ENCODE data around the gene GKN1. TPM values are rescaled to one million over a fixed set of nuclear protein-coding genes. Genes with fewer than 3 reads are reported as not detected.

Gene GKN1
- total and polyA plus RNA-seq, 2 of the 8 experiments (the other 6 are each of a cell fraction or from before 2014, with no cell fraction given), result not detected

DNA sequence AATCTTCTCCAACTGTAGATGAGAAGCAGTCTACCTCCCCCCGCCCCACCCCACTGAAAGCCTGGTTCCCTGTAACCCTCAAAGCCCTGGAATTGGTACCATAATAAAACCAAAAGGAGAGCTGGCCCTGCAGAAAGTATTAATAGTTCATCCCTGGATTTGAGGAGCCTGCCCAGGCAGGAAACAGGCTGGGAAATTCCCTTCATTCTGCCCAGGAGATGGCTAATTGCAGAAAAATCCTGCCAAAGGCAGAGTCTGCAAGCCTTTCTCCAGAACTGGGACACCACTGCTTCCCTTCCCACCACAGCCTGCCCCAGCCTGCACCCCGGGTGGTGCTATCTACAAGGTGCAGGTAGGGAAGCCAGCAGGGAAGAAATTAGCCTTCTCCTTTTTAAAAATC, 38.0 kb upstream of the GKN1 start:
- Histone ChIP-seq H2AK5ac (ENCODE audit: low read depth, low read length) (no peak overlapping the region), H3K27me3 (replicated peaks in 1 of 4; ENCODE audit: control insufficient read depth in 3 of 4, extremely low read depth in 1 of 4, insufficient read depth in 3 of 4, low read length in 3 of 4) (no peaks in the 10 kb centered on the region), H3K9ac (replicated peaks in 1 of 4; ENCODE audit: extremely low read depth in 1 of 4, low read depth in 3 of 4, low read length in 3 of 4) (no peak overlapping the region), H3K56ac (replicated peaks; ENCODE audit: insufficient read length, low read depth, low read length) (no peak overlapping the region), H3K23me2 (ENCODE audit: low read depth, low read length) (no peaks in the 10 kb centered on the region), H4K5ac (ENCODE audit: insufficient read length, low read depth, low read length) (no peak overlapping the region), H3K4me1 (replicated peaks in 1 of 4; ENCODE audit: control insufficient read depth in 3 of 4, insufficient read depth in 4 of 4, low read length in 3 of 4) (no peaks in the 10 kb centered on the region), H3K79me1 (ENCODE audit: low read depth, low read length) (no peaks in the 10 kb centered on the region), H3K14ac (ENCODE audit: insufficient read length) (no peak overlapping the region), H2BK20ac (ENCODE audit: low read length) (no peak overlapping the region), H2AFZ (ENCODE audit: low read length) (no peak overlapping the region), H3K18ac (ENCODE audit: extremely low read depth, low read length) (no peak overlapping the region), H4K91ac (replicated peaks; ENCODE audit: insufficient read length, low read length) (no peak overlapping the region), H3K36me3 (ENCODE audit: control insufficient read depth in 2 of 4, insufficient read depth in 4 of 4, low read length in 3 of 4) (no peaks in the 10 kb centered on the region), H2BK120ac (replicated peaks; ENCODE audit: low read depth, low read length) (no peak overlapping the region), H4K20me1 (replicated peaks in 1 of 2; ENCODE audit: control insufficient read depth in 1 of 2, insufficient read depth in 2 of 2, low read length in 2 of 2) (no peaks in the 10 kb centered on the region), H3K9me3 (ENCODE audit: insufficient read depth in 2 of 2, low read depth in 1 of 2, low read length in 1 of 2) (no peaks in the 10 kb centered on the region; a peak in 1 of 4 replicates), H2BK15ac (ENCODE audit: low read length) (no peak overlapping the region), H3K79me2 (ENCODE audit: control insufficient read depth in 1 of 2, insufficient read depth in 2 of 2, low read length in 2 of 2) (no peaks in the 10 kb centered on the region), H2BK5ac (ENCODE audit: low read depth, low read length) (no peak overlapping the region), H3K27ac (ENCODE audit: low read depth, low read length) (no peak overlapping the region), H3K4me3 (ENCODE audit: extremely low read depth in 1 of 4, insufficient read depth in 2 of 4, low read depth in 3 of 4, low read length in 4 of 4) (no peak overlapping the region), H4K8ac (ENCODE audit: extremely low read depth, insufficient read depth, low read length) (no peak overlapping the region), H3K23ac (ENCODE audit: insufficient read length) (no peak overlapping the region), H2BK12ac (ENCODE audit: low read depth, low read length) (no peak overlapping the region), H3K4me2 (ENCODE audit: insufficient read depth in 1 of 2, low read depth in 2 of 2, low read length in 2 of 2) (no peak overlapping the region), H3K4ac (replicated peaks; ENCODE audit: insufficient read length, low read depth, low read length) (no peak overlapping the region)
- ChIA-PET POLR2A (ENCODE audit: partially characterized antibody) (no interaction called here), CTCF (ENCODE audit: partially characterized antibody) (interaction anchor here (0.6 to 1.5 kb wide), 3 partner anchors 10 to 473 kb away, joined by 3 to 9 read pairs (median 3); no protein-coding TSS in a partner anchor)
- FAIRE-seq, result no peak
- 86% methylated on average over 2 of the region's 2 CpGs; no CpG with 5 or more reads in 1 of the 2 experiments for WGBS, 2 experiments (ENCODE audit: extremely low coverage in 1 of 2, insufficient coverage in 1 of 2, insufficient read length in 1 of 2, insufficient replicate concordance in 2 of 2, low coverage in 1 of 2, low lambda C conversion rate in 2 of 2, missing lambda C conversion rate in 1 of 2)
- no peak for DNase-seq (ENCODE audit: low read depth in 1 of 2, low spot score in 2 of 2)
- no peak for TF ChIP-seq ZNF274 (IDR thresholded peaks at IDR 0.05; ENCODE audit: borderline replicate concordance, extremely low read depth, low read length)
- TF ChIP-seq SIRT6 (IDR thresholded peaks at IDR 0.05; ENCODE audit: low read length), result no peak
- TF ChIP-seq CTBP2 (IDR thresholded peaks at IDR 0.05; ENCODE audit: borderline replicate concordance, insufficient read depth, insufficient read length, low read length), result no peak
- TF ChIP-seq, protein P1, sequence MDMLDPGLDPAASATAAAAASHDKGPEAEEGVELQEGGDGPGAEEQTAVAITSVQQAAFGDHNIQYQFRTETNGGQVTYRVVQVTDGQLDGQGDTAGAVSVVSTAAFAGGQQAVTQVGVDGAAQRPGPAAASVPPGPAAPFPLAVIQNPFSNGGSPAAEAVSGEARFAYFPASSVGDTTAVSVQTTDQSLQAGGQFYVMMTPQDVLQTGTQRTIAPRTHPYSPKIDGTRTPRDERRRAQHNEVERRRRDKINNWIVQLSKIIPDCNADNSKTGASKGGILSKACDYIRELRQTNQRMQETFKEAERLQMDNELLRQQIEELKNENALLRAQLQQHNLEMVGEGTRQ (IDR thresholded peaks at IDR 0.05; ENCODE audit: low read length), result no peak
- TF ChIP-seq BCL11A (IDR thresholded peaks at IDR 0.05; ENCODE audit: low read depth in 2 of 2, low read length in 2 of 2), result no peak
- no peak for TF ChIP-seq RAD21 (IDR thresholded peaks at IDR 0.05 in 1 of 2, conservative IDR thresholded peaks at IDR 0.05 in 1 of 2; ENCODE audit: low read depth in 2 of 2, low read length in 2 of 2)
- TF ChIP-seq EGR1 (IDR thresholded peaks at IDR 0.05; ENCODE audit: borderline replicate concordance, low read depth, low read length), result no peak
- no peak for TF ChIP-seq RFX5 (IDR thresholded peaks at IDR 0.05; ENCODE audit: borderline replicate concordance, low read depth, low read length)
- no peak for TF ChIP-seq SIX5 (IDR thresholded peaks at IDR 0.05; ENCODE audit: low read depth, low read length)
- no peak for TF ChIP-seq NANOG (IDR thresholded peaks at IDR 0.05; ENCODE audit: insufficient read depth, low read depth, low read length, poor library complexity, severe bottlenecking)
- TF ChIP-seq CEBPB (IDR thresholded peaks at IDR 0.05; ENCODE audit: low read depth, low read length), result no peak
- no peak for TF ChIP-seq SP2 (IDR thresholded peaks at IDR 0.05; ENCODE audit: low read length)
